ENCODE measurements around the gene SQSTM1.
A peak's percentile ranks its signal among the peaks of the same experiment; 100 is the strongest.

The SQSTM1 gene

GRCh38 chr5:179795049-179795862 is 25.4 kb upstream of the SQSTM1 start:
- no peak for DNase-seq

GRCh38 chr5:179795863-179796833 is 24.6 kb upstream of the SQSTM1 start:
- DNase-seq: peak; percentile 76

- no peak for DNase-seq
These were observed 23.7 kb upstream of the SQSTM1 start for GRCh38 chr5:179796877-179797608.

GRCh38 chr5:179797741-179798140 is 23.0 kb upstream of the SQSTM1 start:
- no peak for DNase-seq

GRCh38 chr5:179798144-179798770 is 22.4 kb upstream of the SQSTM1 start:
- DNase-seq: no peak

- DNase-seq: no peak
These were observed 21.7 kb upstream of the SQSTM1 start for GRCh38 chr5:179798771-179799643.

GRCh38 chr5:179799644-179799973 is 21.1 kb upstream of the SQSTM1 start:
- no peak for DNase-seq

- no peak for DNase-seq
These were observed 20.5 kb upstream of the SQSTM1 start for GRCh38 chr5:179800071-179800695.

GRCh38 chr5:179800696-179801201 is 20.0 kb upstream of the SQSTM1 start:
- DNase-seq: no peak

- DNase-seq: peak; percentile 85
These were observed 19.1 kb upstream of the SQSTM1 start for GRCh38 chr5:179801304-179802206.

GRCh38 chr5:179802207-179802883 is 18.4 kb upstream of the SQSTM1 start:
- no peak for DNase-seq

- no peak for DNase-seq
These were observed 17.6 kb upstream of the SQSTM1 start for GRCh38 chr5:179802950-179803562.

GRCh38 chr5:179803651-179804554 is 16.8 kb upstream of the SQSTM1 start:
- DNase-seq: peak in 1 of 2 donors; percentile 42

GRCh38 chr5:179804555-179804947 is 16.2 kb upstream of the SQSTM1 start:
- DNase-seq: no peak

- DNase-seq: no peak
These were observed 15.6 kb upstream of the SQSTM1 start for GRCh38 chr5:179805070-179805528.

GRCh38 chr5:179805529-179806249 is 15.0 kb upstream of the SQSTM1 start:
- DNase-seq: peak; percentile 49 to 50
